ENCODE results near the gene GPR137B.

GRCh38 chr1:236095705-236096520 is 46.4 kb upstream of the GPR137B start:
- TF ChIP-seq POLR2AphosphoS5 (IDR thresholded peaks at IDR 0.05; ENCODE audit: low read depth) (no peak), CREB1 (CRISPR knock-in tag; IDR thresholded peaks at IDR 0.05; ENCODE audit: low read depth) (no peak), CTCF (conservative IDR thresholded peaks at IDR 0.05; ENCODE audit: low read depth in 2 of 2) (no peak), ETS1 (IDR thresholded peaks at IDR 0.05) (no peak), JUNB (IDR thresholded peaks at IDR 0.05; ENCODE audit: unreplicated experiment) (no peak), EZH2phosphoT487 (IDR thresholded peaks at IDR 0.05; ENCODE audit: unreplicated experiment) (no peak), EZH2 (IDR thresholded peaks at IDR 0.05; ENCODE audit: low read depth, unreplicated experiment) (no peak), ZNF331 (CRISPR knock-in tag; IDR thresholded peaks at IDR 0.05; ENCODE audit: low read depth) (no peak), NANOG (IDR thresholded peaks at IDR 0.05; ENCODE audit: borderline replicate concordance) (no peak), STAT1 (IDR thresholded peaks at IDR 0.05; ENCODE audit: unreplicated experiment) (no peak), ZNF114 (CRISPR knock-in tag; IDR thresholded peaks at IDR 0.05) (no peak)
- TF ChIP-seq, protein P1, sequence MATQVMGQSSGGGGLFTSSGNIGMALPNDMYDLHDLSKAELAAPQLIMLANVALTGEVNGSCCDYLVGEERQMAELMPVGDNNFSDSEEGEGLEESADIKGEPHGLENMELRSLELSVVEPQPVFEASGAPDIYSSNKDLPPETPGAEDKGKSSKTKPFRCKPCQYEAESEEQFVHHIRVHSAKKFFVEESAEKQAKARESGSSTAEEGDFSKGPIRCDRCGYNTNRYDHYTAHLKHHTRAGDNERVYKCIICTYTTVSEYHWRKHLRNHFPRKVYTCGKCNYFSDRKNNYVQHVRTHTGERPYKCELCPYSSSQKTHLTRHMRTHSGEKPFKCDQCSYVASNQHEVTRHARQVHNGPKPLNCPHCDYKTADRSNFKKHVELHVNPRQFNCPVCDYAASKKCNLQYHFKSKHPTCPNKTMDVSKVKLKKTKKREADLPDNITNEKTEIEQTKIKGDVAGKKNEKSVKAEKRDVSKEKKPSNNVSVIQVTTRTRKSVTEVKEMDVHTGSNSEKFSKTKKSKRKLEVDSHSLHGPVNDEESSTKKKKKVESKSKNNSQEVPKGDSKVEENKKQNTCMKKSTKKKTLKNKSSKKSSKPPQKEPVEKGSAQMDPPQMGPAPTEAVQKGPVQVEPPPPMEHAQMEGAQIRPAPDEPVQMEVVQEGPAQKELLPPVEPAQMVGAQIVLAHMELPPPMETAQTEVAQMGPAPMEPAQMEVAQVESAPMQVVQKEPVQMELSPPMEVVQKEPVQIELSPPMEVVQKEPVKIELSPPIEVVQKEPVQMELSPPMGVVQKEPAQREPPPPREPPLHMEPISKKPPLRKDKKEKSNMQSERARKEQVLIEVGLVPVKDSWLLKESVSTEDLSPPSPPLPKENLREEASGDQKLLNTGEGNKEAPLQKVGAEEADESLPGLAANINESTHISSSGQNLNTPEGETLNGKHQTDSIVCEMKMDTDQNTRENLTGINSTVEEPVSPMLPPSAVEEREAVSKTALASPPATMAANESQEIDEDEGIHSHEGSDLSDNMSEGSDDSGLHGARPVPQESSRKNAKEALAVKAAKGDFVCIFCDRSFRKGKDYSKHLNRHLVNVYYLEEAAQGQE (IDR thresholded peaks at IDR 0.05; ENCODE audit: unreplicated experiment): no peak
